Sigmoid colon (tissue), 7 donors: Measurements from ENCODE around the gene CYP26B1. TPM values are rescaled to one million over a fixed set of nuclear protein-coding genes. Genes with fewer than 3 reads are reported as not detected.
A peak's percentile ranks its signal among the peaks of the same experiment; 100 is the strongest.

Experiments used
- DNase-seq: peaks from one replicate; pipeline ENCODE4 v3.0.0-alpha.2; 2019
- H3K27ac ChIP-seq, 4 donors: fragments of 200-600 bp; sonication (generic); one replicate each; pipeline ENCODE4 v1.5.1; 2016 to 2019; ENCODE audit warnings: mild to moderate bottlenecking in 1 of 4
- H3K27me3 ChIP-seq, 3 donors: fragments of 200-600 bp; sonication (generic); one replicate each; pipeline ENCODE4 v1.5.1; 2019; ENCODE audit warnings: mild to moderate bottlenecking in 1 of 3
- H3K36me3 ChIP-seq, 4 donors: fragments of 200-600 bp; sonication (generic); one replicate each; pipeline ENCODE4 v1.5.1; 2016 to 2019
- H3K4me1 ChIP-seq, 4 donors: fragments of 200-600 bp; sonication (generic); one replicate each; pipeline ENCODE4 v1.5.1; 2017 to 2019
- H3K4me3 ChIP-seq, 4 donors: fragments of 200-600 bp; sonication (generic); one replicate each; pipeline ENCODE4 v1.5.1; 2017 to 2019; ENCODE audit warnings: mild to moderate bottlenecking in 2 of 4, moderate library complexity in 1 of 4
- H3K9me3 ChIP-seq, 4 donors: fragments of 200-600 bp in 3 of 4; sonication (generic) in 3 of 4; one replicate each; pipeline versions ENCODE4 v1.5.1 to v1.6.1; 2013 to 2019
- CTCF ChIP-seq, 4 experiments: fragments of 450-650 bp in 3 of 4; fragments of 200-600 bp in 1 of 4; IDR thresholded peaks; one replicate each; pipeline ENCODE4 v1.5.1; 2016 to 2019; ENCODE audit warnings: antibody characterized with exemption in 4 of 4, mild to moderate bottlenecking in 3 of 4, moderate library complexity in 2 of 4
- EP300 ChIP-seq, 4 donors: sonication (generic); formaldehyde crosslinking; IDR thresholded peaks; one replicate each; pipeline ENCODE4 v1.6.1; 2017; ENCODE audit warnings: antibody characterized with exemption in 4 of 4
- POLR2A ChIP-seq, 2 donors: fragments of 450-650 bp; IDR thresholded peaks; one replicate each; pipeline ENCODE4 v1.6.1; 2016; ENCODE audit warnings: antibody characterized with exemption in 2 of 2, mild to moderate bottlenecking in 2 of 2, moderate library complexity in 2 of 2
- POLR2AphosphoS5 ChIP-seq, 4 donors: sonication (generic); formaldehyde crosslinking; IDR thresholded peaks; one replicate each; pipeline ENCODE4 v1.6.1; 2017; ENCODE audit warnings: antibody characterized with exemption in 4 of 4
- WGBS, 2 donors: extraction: QIAGEN DNeasy Blood & Tissue Kit; methylation state at CpG; one replicate each; pipeline ENCODE4 v1.1.7; 2013; 5-methylcytosine and 5-hydroxymethylcytosine counted together
- intact Hi-C: fragments of 100-400 bp; cut with DNase I; formaldehyde crosslinking; loops from one replicate; pipeline ENCODE4 v1.15.1; 2023
- polyA plus RNA-seq, 3 donors: library from polyadenylated mRNA; stranded (reverse); fragments of 200-250 nt; gene quantifications; one replicate each; pipeline ENCODE4 v1.2.3, GENCODE V29; 2013
- total RNA-seq, 4 donors: library from RNA; depleted of rRNA; stranded (reverse); fragments of >200 nt; gene quantifications; one replicate each; pipeline ENCODE4 v1.1.0, GENCODE V29; 2016
- donor health status: healthy with polysubstance abuse.
- donor health status: Bipolar disorder and iron deficiency.
- donor health status: healthy.

The CYP26B1 gene
- total and polyA plus RNA-seq, 7 donors = 0.46 to 5.0 (median 2.5) TPM

- Histone ChIP-seq H3K9me3 (no peaks in the 10 kb centered on the region), H3K4me3 (no peak overlapping the region), H3K27ac (no peak overlapping the region), H3K4me1 (no peaks in the 10 kb centered on the region), H3K27me3 (no peaks in the 10 kb centered on the region), H3K36me3 (no peaks in the 10 kb centered on the region)
- peak; percentile 62 for DNase-seq
- intact Hi-C loops = no loop called here
- TF ChIP-seq EP300 (IDR thresholded peaks at IDR 0.05) (no peak), CTCF (IDR thresholded peaks at IDR 0.05) (no peak), POLR2AphosphoS5 (IDR thresholded peaks at IDR 0.05) (no peak), POLR2A (IDR thresholded peaks at IDR 0.05) (no peak)
- 68 to 69% methylated on average over 18 of the region's 18 CpGs for WGBS, 2 donors
Observed at GRCh38 chr2:72115110-72116080, 32.3 kb downstream of the CYP26B1 start.

GRCh38 chr2:72114693-72115051, 33.0 kb downstream of the CYP26B1 start:
- no peak overlapping the region for H3K4me3 ChIP-seq
- no peaks in the 10 kb centered on the region for H3K36me3 ChIP-seq
- no peaks in the 10 kb centered on the region for H3K9me3 ChIP-seq
- H3K27me3 ChIP-seq = no peaks in the 10 kb centered on the region
- no peak overlapping the region for H3K27ac ChIP-seq
- H3K4me1 ChIP-seq = no peaks in the 10 kb centered on the region
- WGBS, 2 donors = 91 to 92% methylated on average over 11 of the region's 11 CpGs
- TF ChIP-seq CTCF (IDR thresholded peaks at IDR 0.05) (no peak), POLR2A (IDR thresholded peaks at IDR 0.05) (no peak), EP300 (IDR thresholded peaks at IDR 0.05) (no peak), POLR2AphosphoS5 (IDR thresholded peaks at IDR 0.05) (no peak)
- no peak for DNase-seq
- intact Hi-C loops = no loop called here

GRCh38 chr2:72113847-72114692, 33.6 kb downstream of the CYP26B1 start:
- peak; percentile 46 for DNase-seq
- H3K36me3 ChIP-seq = no peaks in the 10 kb centered on the region
- no peaks in the 10 kb centered on the region for H3K4me1 ChIP-seq
- WGBS, 2 donors = 87 to 91% methylated on average over 15 of the region's 15 CpGs
- intact Hi-C loops = no loop called here
- no peaks in the 10 kb centered on the region for H3K27me3 ChIP-seq
- H3K9me3 ChIP-seq = no peaks in the 10 kb centered on the region
- H3K4me3 ChIP-seq = no peak overlapping the region
- no peak for TF ChIP-seq EP300 (IDR thresholded peaks at IDR 0.05)
- TF ChIP-seq POLR2AphosphoS5 (IDR thresholded peaks at IDR 0.05) = no peak
- no peak for TF ChIP-seq CTCF (IDR thresholded peaks at IDR 0.05)
- no peak for TF ChIP-seq POLR2A (IDR thresholded peaks at IDR 0.05)
- H3K27ac ChIP-seq = no peak overlapping the region

- intact Hi-C loops = no loop called here
- DNase-seq = peak; percentile 36
- WGBS, 2 donors = 92 to 93% methylated on average over 12 of the region's 12 CpGs
Observed at GRCh38 chr2:72112981-72113846, 34.4 kb downstream of the CYP26B1 start.

More at GRCh38 chr2:72112981-72113846, 34.4 kb downstream of the CYP26B1 start:
- no peaks in the 10 kb centered on the region for H3K36me3 ChIP-seq
- H3K27me3 ChIP-seq = no peaks in the 10 kb centered on the region
- H3K27ac ChIP-seq = no peak overlapping the region
- TF ChIP-seq POLR2AphosphoS5 (IDR thresholded peaks at IDR 0.05) (no peak), EP300 (IDR thresholded peaks at IDR 0.05) (no peak), CTCF (IDR thresholded peaks at IDR 0.05) (no peak), POLR2A (IDR thresholded peaks at IDR 0.05) (no peak)
- no peaks in the 10 kb centered on the region for H3K4me1 ChIP-seq
- H3K4me3 ChIP-seq = no peak overlapping the region
- H3K9me3 ChIP-seq = no peaks in the 10 kb centered on the region
